H9 (cell line): ENCODE data around the gene COL18A1. TPM values are rescaled to one million over a fixed set of nuclear protein-coding genes. Genes with fewer than 3 reads are reported as not detected.
A peak's percentile ranks its signal among the peaks of the same experiment; 100 is the strongest.
"Not testable (repeated sequence)": the region's sequence is repeated elsewhere in the genome, so short reads cannot be mapped to it uniquely, and the experiment has no call there.

Experiments
- DNase-seq: peaks from one replicate; pipeline ENCODE4 v3.0.0-alpha.2; 2017
- H2AFZ ChIP-seq: one replicate; pipeline ENCODE4 v1.6.1; 2013; ENCODE audit warnings: mild to moderate bottlenecking, low read length, control low read depth, moderate library complexity
- H2AK5ac ChIP-seq: 2 replicates; pipeline ENCODE4 v1.6.1; 2013; ENCODE audit warnings: low read length, control low read depth, mixed read lengths; ENCODE audit not compliant: insufficient read length
- H2BK120ac ChIP-seq: one replicate; pipeline ENCODE4 v1.6.1; 2013; ENCODE audit warnings: low read depth, mild to moderate bottlenecking, low read length, control low read depth, inconsistent platforms; ENCODE audit not compliant: poor library complexity, severe bottlenecking
- H2BK12ac ChIP-seq: 2 replicates; pipeline ENCODE4 v1.6.1; 2013; ENCODE audit warnings: low read length, control low read depth, mixed read lengths, low read depth; ENCODE audit not compliant: insufficient read length
- H2BK15ac ChIP-seq: 2 replicates; pipeline ENCODE4 v1.6.1; 2013; ENCODE audit warnings: low read depth, low read length, control low read depth
- H2BK20ac ChIP-seq: one replicate; pipeline ENCODE4 v1.6.1; 2013; ENCODE audit warnings: low read depth, mild to moderate bottlenecking, low read length, control low read depth, inconsistent platforms; ENCODE audit not compliant: poor library complexity, severe bottlenecking
- H2BK5ac ChIP-seq: 2 replicates; pipeline ENCODE4 v1.6.1; 2013; ENCODE audit warnings: low read length, control low read depth, mixed read lengths; ENCODE audit not compliant: insufficient read length
- H3K14ac ChIP-seq: 2 replicates; pipeline ENCODE4 v1.6.1; 2013; ENCODE audit warnings: low read length, control low read depth; ENCODE audit not compliant: insufficient read depth
- H3K18ac ChIP-seq: 2 replicates; pipeline ENCODE4 v1.6.1; 2013; ENCODE audit warnings: low read depth, mild to moderate bottlenecking, mixed read lengths, low read length, control low read depth; ENCODE audit not compliant: insufficient read length
- H3K23ac ChIP-seq: 2 replicates; pipeline ENCODE4 v1.6.1; 2013; ENCODE audit warnings: low read length, control low read depth, mixed read lengths, low read depth; ENCODE audit not compliant: insufficient read length
- H3K23me2 ChIP-seq: 2 replicates; pipeline ENCODE4 v1.6.1; 2013; ENCODE audit warnings: low read depth, mild to moderate bottlenecking, mixed read lengths, low read length, control low read depth; ENCODE audit not compliant: insufficient read length, poor library complexity, severe bottlenecking
- H3K27ac ChIP-seq: 2 replicates; pipeline ENCODE4 v1.5.1; 2013; ENCODE audit warnings: low read length, control low read depth, mixed read lengths, low read depth; ENCODE audit not compliant: insufficient read length
- H3K27me3 ChIP-seq: 2 replicates; pipeline ENCODE4 v1.6.1; 2013; ENCODE audit warnings: low read length, control low read depth, inconsistent platforms; ENCODE audit not compliant: insufficient read depth
- H3K4ac ChIP-seq: 2 replicates; pipeline ENCODE4 v1.6.1; 2013; ENCODE audit warnings: low read depth, mild to moderate bottlenecking, control low read depth, inconsistent platforms, low read length, moderate library complexity
- H3K4me1 ChIP-seq: 2 replicates; pipeline ENCODE4 v1.6.1; 2013; ENCODE audit warnings: low read length, control low read depth, inconsistent platforms; ENCODE audit not compliant: insufficient read depth
- H3K4me2 ChIP-seq: 2 replicates; pipeline ENCODE4 v1.6.1; 2013; ENCODE audit warnings: low read length, control low read depth, mixed read lengths; ENCODE audit not compliant: insufficient read length, insufficient read depth
- H3K56ac ChIP-seq: 2 replicates; pipeline ENCODE4 v1.6.1; 2013; ENCODE audit warnings: low read depth, mild to moderate bottlenecking, mixed read lengths, low read length, control low read depth; ENCODE audit not compliant: insufficient read length
- H3K79me1 ChIP-seq: 2 replicates; pipeline ENCODE4 v1.6.1; 2013; ENCODE audit warnings: low read depth, mild to moderate bottlenecking, moderate library complexity, low read length, control low read depth, inconsistent platforms; ENCODE audit not compliant: insufficient read depth, poor library complexity, severe bottlenecking
- H3K79me2 ChIP-seq: 2 replicates; pipeline ENCODE4 v1.6.1; 2013; ENCODE audit warnings: low read length, control low read depth, inconsistent platforms; ENCODE audit not compliant: insufficient read depth
- H3K9ac ChIP-seq: 2 replicates; pipeline ENCODE4 v1.6.1; 2013; ENCODE audit warnings: low read length, control low read depth, mixed read lengths; ENCODE audit not compliant: insufficient read length; ENCODE audit errors: extremely low read depth
- H3K9me3 ChIP-seq: one replicate; pipeline ENCODE4 v1.6.1; 2013; ENCODE audit warnings: low read depth, low read length, inconsistent platforms; ENCODE audit not compliant: control insufficient read depth
- H3T11ph ChIP-seq: one replicate; pipeline ENCODE4 v1.6.1; 2013; ENCODE audit warnings: mild to moderate bottlenecking, low read length, control low read depth, inconsistent platforms
- H4K20me1 ChIP-seq: one replicate; pipeline ENCODE4 v1.6.1; 2013; ENCODE audit not compliant: control insufficient read depth, insufficient read length, insufficient read depth
- H4K5ac ChIP-seq: 2 replicates; pipeline ENCODE4 v1.6.1; 2013; ENCODE audit warnings: low read depth, mild to moderate bottlenecking, mixed read lengths, low read length, control low read depth; ENCODE audit not compliant: insufficient read length
- H4K8ac ChIP-seq: replicated peaks from 2 replicates; pipeline ENCODE4 v1.6.1; 2013; ENCODE audit warnings: low read length, control low read depth, mixed read lengths, low read depth; ENCODE audit not compliant: insufficient read length
- H4K91ac ChIP-seq: 2 replicates; pipeline ENCODE4 v1.6.1; 2013; ENCODE audit warnings: low read depth, mild to moderate bottlenecking, moderate library complexity, mixed read lengths, low read length, control low read depth; ENCODE audit not compliant: insufficient read length
- H3K27ac Mint-ChIP-seq, 3 experiments: 2 replicates in 2 of 3; 3 replicates in 1 of 3; pipeline ENCODE4 v1.8.0; 2020 to 2021; ENCODE audit warnings: mixed read lengths in 3 of 3, mild to moderate bottlenecking in 1 of 3, moderate library complexity in 1 of 3
- H3K27me3 Mint-ChIP-seq: 2 replicates; pipeline ENCODE4 v1.8.0; 2021; ENCODE audit warnings: low read depth, mild to moderate bottlenecking, moderate library complexity, mixed read lengths
- H3K36me3 Mint-ChIP-seq, 3 experiments: 2 replicates in 2 of 3; 3 replicates in 1 of 3; pipeline ENCODE4 v1.8.0; 2020 to 2021; ENCODE audit warnings: low read depth in 3 of 3, mixed read lengths in 3 of 3; ENCODE audit not compliant: insufficient read depth in 1 of 3
- H3K4me1 Mint-ChIP-seq, 2 experiments: 2 replicates each; pipeline ENCODE4 v1.8.0; 2020; ENCODE audit warnings: mixed read lengths in 2 of 2
- H3K4me3 Mint-ChIP-seq, 2 experiments: 2 replicates in 1 of 2; 3 replicates in 1 of 2; pipeline ENCODE4 v1.8.0; 2020 to 2021; ENCODE audit warnings: mild to moderate bottlenecking in 2 of 2, mixed read lengths in 2 of 2, moderate library complexity in 1 of 2
- H3K9me3 Mint-ChIP-seq, 2 experiments: 2 replicates in 1 of 2; 3 replicates in 1 of 2; pipeline ENCODE4 v1.8.0; 2020; ENCODE audit warnings: mild to moderate bottlenecking in 2 of 2, mixed read lengths in 2 of 2, moderate library complexity in 1 of 2
- WGBS: extraction: QIAGEN DNeasy Blood & Tissue Kit; methylation state at CpG from one replicate; pipeline ENCODE4 v1.1.7; 2013; ENCODE audit warnings: missing lambda C conversion rate, low lambda C conversion rate, mixed read lengths; ENCODE audit not compliant: insufficient read length; ENCODE audit errors: extremely low coverage; 5-methylcytosine and 5-hydroxymethylcytosine counted together
- total RNA-seq: library from RNA; stranded (reverse); gene quantifications from 2 replicates; pipeline ENCODE4 v1.2.1, GENCODE V29; 2021
- TF ChIP-seq, protein P1 (sequence below): fragments of 200-600 bp; sonication (generic); conservative IDR thresholded peaks from 3 replicates; pipeline ENCODE4 v1.8.0; 2021; ENCODE audit warnings: antibody characterized with exemption, mild to moderate bottlenecking

COL18A1 gene
- total RNA-seq, 1 experiment from 2014 or later: 232 TPM

DNA sequence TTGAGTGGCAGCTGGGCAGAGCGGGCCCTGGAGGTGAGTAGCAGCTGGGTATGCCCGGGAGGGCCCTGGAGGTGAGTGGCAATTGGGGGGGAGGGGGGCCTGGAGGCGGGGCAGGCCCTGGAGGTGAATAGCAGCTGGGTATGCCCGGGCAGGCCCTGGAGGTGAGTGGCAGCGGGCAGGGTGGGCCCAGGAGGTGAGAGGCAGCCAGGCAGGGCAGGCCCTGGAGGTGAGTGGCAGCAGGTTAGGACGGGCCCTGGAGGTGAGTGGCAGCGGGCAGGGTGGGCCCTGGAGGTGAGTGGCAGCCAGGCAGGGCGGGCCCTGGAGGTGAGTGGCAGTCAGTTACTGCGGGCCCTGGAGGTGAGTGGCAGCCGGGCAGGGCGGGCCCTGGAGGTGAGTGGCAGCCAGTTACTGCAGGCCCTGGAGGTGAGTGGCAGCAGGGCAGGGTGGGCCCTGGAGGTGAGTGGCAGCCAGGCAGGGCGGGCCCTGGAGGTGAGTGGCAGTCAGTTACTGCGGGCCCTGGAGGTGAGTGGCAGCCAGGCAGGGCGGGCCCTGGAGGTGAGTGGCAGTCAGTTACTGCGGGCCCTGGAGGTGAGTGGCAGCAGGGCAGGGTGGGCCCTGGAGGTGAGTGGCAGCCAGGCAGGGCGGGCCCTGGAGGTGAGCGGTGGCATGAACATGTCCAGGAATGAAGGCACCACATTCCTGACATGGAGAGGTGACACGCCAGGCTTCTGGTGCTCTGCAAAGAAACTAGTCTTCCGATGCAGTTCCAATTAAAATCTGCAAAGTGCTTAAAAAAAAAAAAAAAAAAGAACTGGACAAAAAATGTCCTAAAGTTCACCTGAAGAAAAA, 122.4 kb downstream of the COL18A1 start:
- TF ChIP-seq, protein P1, sequence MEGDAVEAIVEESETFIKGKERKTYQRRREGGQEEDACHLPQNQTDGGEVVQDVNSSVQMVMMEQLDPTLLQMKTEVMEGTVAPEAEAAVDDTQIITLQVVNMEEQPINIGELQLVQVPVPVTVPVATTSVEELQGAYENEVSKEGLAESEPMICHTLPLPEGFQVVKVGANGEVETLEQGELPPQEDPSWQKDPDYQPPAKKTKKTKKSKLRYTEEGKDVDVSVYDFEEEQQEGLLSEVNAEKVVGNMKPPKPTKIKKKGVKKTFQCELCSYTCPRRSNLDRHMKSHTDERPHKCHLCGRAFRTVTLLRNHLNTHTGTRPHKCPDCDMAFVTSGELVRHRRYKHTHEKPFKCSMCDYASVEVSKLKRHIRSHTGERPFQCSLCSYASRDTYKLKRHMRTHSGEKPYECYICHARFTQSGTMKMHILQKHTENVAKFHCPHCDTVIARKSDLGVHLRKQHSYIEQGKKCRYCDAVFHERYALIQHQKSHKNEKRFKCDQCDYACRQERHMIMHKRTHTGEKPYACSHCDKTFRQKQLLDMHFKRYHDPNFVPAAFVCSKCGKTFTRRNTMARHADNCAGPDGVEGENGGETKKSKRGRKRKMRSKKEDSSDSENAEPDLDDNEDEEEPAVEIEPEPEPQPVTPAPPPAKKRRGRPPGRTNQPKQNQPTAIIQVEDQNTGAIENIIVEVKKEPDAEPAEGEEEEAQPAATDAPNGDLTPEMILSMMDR: peak; percentile 26; the same call in 1 of the 3 replicates
- not testable (repeated sequence) for H3K4me1 Mint-ChIP-seq, H2BK5ac ChIP-seq, H3K27me3 Mint-ChIP-seq, H3K9me3 Mint-ChIP-seq, H3K4ac ChIP-seq, H4K8ac ChIP-seq, H4K20me1 ChIP-seq, H3K14ac ChIP-seq, H2AK5ac ChIP-seq, H3K9ac ChIP-seq, H4K5ac ChIP-seq, H3K4me3 Mint-ChIP-seq, H3K79me2 ChIP-seq, H2BK120ac ChIP-seq, H3K18ac ChIP-seq, H3K4me1 ChIP-seq, H3K4me2 ChIP-seq, H2BK15ac ChIP-seq, H2BK20ac ChIP-seq, H2BK12ac ChIP-seq, H3T11ph ChIP-seq, H2AFZ ChIP-seq, H3K23ac ChIP-seq, H3K9me3 ChIP-seq, H3K79me1 ChIP-seq, H4K91ac ChIP-seq, H3K27ac ChIP-seq, H3K23me2 ChIP-seq, H3K27me3 ChIP-seq, H3K56ac ChIP-seq
- DNase-seq: peak; percentile 95
- Mint-ChIP-seq H3K36me3 (peaks cover 26 to 44% (median 27%) of the 10 kb centered on the region in 3 experiments), H3K27ac (peak overlapping the region in 2 of 3 experiments; percentile 44 to 80; a peak in 3 of 7 replicates)
- no CpG with 5 or more reads among the region's 19 CpGs for WGBS
